NCI-H2107 (cell line): ENCODE results near the gene HIVEP3.

ENCODE experiments used
- DNase-seq: peaks from one replicate; lab custom pipeline; 2025; lab: John Stamatoyannopoulos, UW

Gene HIVEP3

GRCh38 chr1:41547781-41548560, 370.8 kb downstream of the HIVEP3 start:
- no peak for DNase-seq

GRCh38 chr1:41547336-41547735, 371.4 kb downstream of the HIVEP3 start:
- DNase-seq, result no peak

- no peak for DNase-seq
Measured at GRCh38 chr1:41546833-41547135, 371.9 kb downstream of the HIVEP3 start.

GRCh38 chr1:41545996-41546832, 372.5 kb downstream of the HIVEP3 start:
- DNase-seq, result no peak

GRCh38 chr1:41542196-41542930, 376.4 kb downstream of the HIVEP3 start:
- no peak for DNase-seq

GRCh38 chr1:41541592-41541952, 377.1 kb downstream of the HIVEP3 start:
- no peak for DNase-seq

GRCh38 chr1:41540886-41541591, 377.7 kb downstream of the HIVEP3 start:
- no peak for DNase-seq

- no peak for DNase-seq
Measured at GRCh38 chr1:41539999-41540398, 378.7 kb downstream of the HIVEP3 start.

GRCh38 chr1:41539418-41539805, 379.3 kb downstream of the HIVEP3 start:
- DNase-seq, result no peak

- DNase-seq, result no peak
Measured at GRCh38 chr1:41538741-41539417, 379.8 kb downstream of the HIVEP3 start.

- DNase-seq, result peak; percentile 19
Measured at GRCh38 chr1:41537788-41538351, 380.9 kb downstream of the HIVEP3 start.

GRCh38 chr1:41537251-41537650, 381.5 kb downstream of the HIVEP3 start:
- no peak for DNase-seq

- DNase-seq, result no peak
Measured at GRCh38 chr1:41536361-41536802, 382.3 kb downstream of the HIVEP3 start.

- no peak for DNase-seq
Measured at GRCh38 chr1:41535716-41536115, 383.0 kb downstream of the HIVEP3 start.

- DNase-seq, result no peak
Measured at GRCh38 chr1:41535276-41535675, 383.4 kb downstream of the HIVEP3 start.

GRCh38 chr1:41534181-41535076, 384.3 kb downstream of the HIVEP3 start:
- no peak for DNase-seq

- DNase-seq, result no peak
Measured at GRCh38 chr1:41533731-41534080, 385.0 kb downstream of the HIVEP3 start.

- no peak for DNase-seq
Measured at GRCh38 chr1:41533016-41533730, 385.5 kb downstream of the HIVEP3 start.

GRCh38 chr1:41532206-41532975, 386.3 kb downstream of the HIVEP3 start:
- no peak for DNase-seq
